Naive thymus-derived CD4-positive, alpha-beta T cell (primary cell): Measurements from ENCODE around the gene HOXD11. TPM values are rescaled to one million over a fixed set of nuclear protein-coding genes. Genes with fewer than 3 reads are reported as not detected.

ENCODE experiments used
- ATAC-seq: fragments of 150-1000 bp; cut with Tn5 transposase; 2 replicates; pipeline ENCODE4 v1.10.0; 2021; ENCODE audit warnings: mild to moderate bottlenecking, moderate library complexity
- CTCF ChIA-PET: fragments of 350-600 bp; sonication (Branson Sonifier 250); formaldehyde crosslinking; loops from one replicate; lab custom pipeline; 2021; ENCODE audit warnings: antibody characterized with exemption; lab: Charles Lee
- POLR2A ChIA-PET: fragments of 350-600 bp; sonication (Branson Sonifier 250); formaldehyde crosslinking; loops from one replicate; lab custom pipeline; 2021; ENCODE audit warnings: antibody characterized with exemption, inconsistent platforms; lab: Charles Lee
- DNase-seq, 9 donors: peaks; one replicate each; pipeline versions ENCODE4 v3.0.0 to v3.0.0-alpha.2; 2020 to 2022; ENCODE audit warnings: mixed read lengths in 1 of 9
- H3K27ac ChIP-seq: one replicate; pipeline ENCODE4 v1.7.0; 2013; ENCODE audit warnings: mild to moderate bottlenecking, low read depth, low read length, moderate library complexity
- H3K27me3 ChIP-seq, 2 donors: one replicate each; pipeline ENCODE4 v1.7.0; 2013; ENCODE audit warnings: low read length in 2 of 2, mild to moderate bottlenecking in 2 of 2, moderate library complexity in 2 of 2; ENCODE audit not compliant: control insufficient read depth in 2 of 2, insufficient read depth in 2 of 2
- H3K36me3 ChIP-seq, 3 experiments: 1 replicate in 2 of 3; 2 replicates in 1 of 3; pipeline ENCODE4 v1.7.0; 2013; ENCODE audit warnings: low read length in 3 of 3, mild to moderate bottlenecking in 3 of 3, moderate library complexity in 1 of 3; ENCODE audit not compliant: insufficient read depth in 3 of 3, control insufficient read depth in 2 of 3
- H3K4me1 ChIP-seq, 2 donors: one replicate each; pipeline ENCODE4 v1.7.0; 2013; ENCODE audit warnings: low read length in 2 of 2, mild to moderate bottlenecking in 2 of 2, moderate library complexity in 1 of 2; ENCODE audit not compliant: control insufficient read depth in 2 of 2, insufficient read depth in 2 of 2
- H3K4me3 ChIP-seq: 2 replicates; pipeline ENCODE4 v1.7.0; 2013; ENCODE audit warnings: mild to moderate bottlenecking, low read length
- H3K9me3 ChIP-seq, 3 experiments: 1 replicate in 2 of 3; 2 replicates in 1 of 3; pipeline ENCODE4 v1.7.0; 2013; ENCODE audit warnings: low read length in 3 of 3; ENCODE audit not compliant: control insufficient read depth in 2 of 3
- H3K27ac Mint-ChIP-seq, 9 donors: one replicate each; pipeline ENCODE4 v1.8.0; 2020 to 2022; ENCODE audit warnings: mixed read lengths in 9 of 9, mild to moderate bottlenecking in 8 of 9, moderate library complexity in 5 of 9, inconsistent platforms in 2 of 9
- H3K27me3 Mint-ChIP-seq, 5 donors: one replicate each; pipeline ENCODE4 v1.8.0; 2021 to 2022; ENCODE audit warnings: mixed read lengths in 5 of 5, mild to moderate bottlenecking in 1 of 5
- H3K36me3 Mint-ChIP-seq, 5 donors: one replicate each; pipeline ENCODE4 v1.8.0; 2020 to 2022; ENCODE audit warnings: mixed read lengths in 5 of 5, mild to moderate bottlenecking in 3 of 5, inconsistent platforms in 1 of 5
- H3K4me1 Mint-ChIP-seq, 7 donors: one replicate each; pipeline ENCODE4 v1.8.0; 2020 to 2022; ENCODE audit warnings: mixed read lengths in 7 of 7, mild to moderate bottlenecking in 3 of 7, inconsistent platforms in 1 of 7
- H3K4me3 Mint-ChIP-seq, 10 donors: one replicate each; pipeline ENCODE4 v1.8.0; 2020 to 2022; ENCODE audit warnings: mild to moderate bottlenecking in 10 of 10, mixed read lengths in 10 of 10, moderate library complexity in 6 of 10, inconsistent platforms in 2 of 10
- H3K9me3 Mint-ChIP-seq, 11 donors: one replicate each; pipeline ENCODE4 v1.8.0; 2020 to 2022; ENCODE audit warnings: mixed read lengths in 11 of 11, mild to moderate bottlenecking in 4 of 11, inconsistent platforms in 1 of 11, moderate library complexity in 1 of 11
- intact Hi-C, 2 donors: fragments of 100-400 bp; cut with micrococcal nuclease; formaldehyde crosslinking; loops; one replicate each; pipeline ENCODE4 v1.15.1; 2023
- polyA plus RNA-seq, 2 donors: library from polyadenylated mRNA; unstranded; fragments of 300-500 nt; fragmentation: Illumina TruSeq; gene quantifications; one replicate each; pipeline ENCODE4 v1.2.3, GENCODE V29; 2021
- total RNA-seq, 6 experiments: library from RNA in 5 of 6; stranded (reverse) in 5 of 6; gene quantifications; 1 replicate in 5 of 6; 2 replicates in 1 of 6; pipeline ENCODE4 v1.2.3 and lab custom pipeline; 2021 to 2026

Gene HOXD11
- total and polyA plus RNA-seq, 7 experiments from 2014 or later = not detected

DNA sequence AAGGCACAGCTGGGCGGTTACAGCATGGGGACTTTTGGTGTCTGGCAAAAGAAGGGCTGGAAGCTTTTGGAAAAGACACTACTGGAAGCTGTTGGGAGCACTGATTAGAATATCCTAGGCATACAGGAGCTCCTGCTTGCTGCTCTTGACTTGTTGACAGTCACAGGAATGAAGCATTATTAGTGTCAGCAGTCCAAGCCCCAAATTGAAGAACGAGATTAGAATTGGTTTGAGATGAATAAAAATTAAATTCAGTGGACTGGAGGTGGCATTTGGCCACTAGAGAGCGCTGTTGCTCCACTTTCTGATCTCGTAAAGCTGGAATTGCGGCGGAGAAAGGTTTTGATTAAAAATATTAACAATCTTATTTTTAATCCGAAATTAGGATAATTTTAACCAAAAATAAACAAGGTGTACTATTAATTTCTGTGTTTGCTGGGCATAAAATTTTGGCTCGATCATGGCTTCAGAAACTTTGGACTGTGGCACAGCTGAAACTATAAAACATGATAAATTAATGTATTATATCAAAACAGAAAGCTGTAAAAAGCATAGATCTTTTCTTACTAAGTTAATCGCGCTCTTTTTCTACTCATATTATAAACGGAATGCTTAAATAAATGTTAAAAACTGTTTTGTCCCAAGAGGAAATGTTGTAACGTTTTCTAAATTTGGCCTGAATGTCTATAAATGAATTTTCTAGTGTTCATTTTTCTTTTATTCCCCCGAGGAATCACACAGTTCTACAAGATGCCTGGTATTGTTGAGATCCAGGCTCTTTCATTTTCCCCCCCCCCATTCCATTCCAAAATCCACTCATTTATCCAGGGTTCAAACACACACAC is 20.1 kb downstream of the HOXD11 start:
- Histone ChIP-seq H3K36me3 (no peaks in the 10 kb centered on the region), H3K4me1 (peaks cover 3 to 20% of the 10 kb centered on the region in 2 donors), H3K27me3 (peaks cover 33 to 74% of the 10 kb centered on the region in 2 donors), H3K9me3 (no peaks in the 10 kb centered on the region), H3K27ac (no peak overlapping the region), H3K4me3 (no peak overlapping the region)
- peak overlapping the region in 3 of 9 donors; percentile 8 to 63 (median 62) for H3K27ac Mint-ChIP-seq
- H3K4me1 Mint-ChIP-seq = peaks cover 17 to 51% (median 41%) of the 10 kb centered on the region in 7 donors
- H3K27me3 Mint-ChIP-seq = peaks cover 71 to 80% (median 76%) of the 10 kb centered on the region in 5 donors
- peak overlapping the region in 4 of 10 donors; percentile 17 to 67 (median 38) for H3K4me3 Mint-ChIP-seq
- H3K36me3 Mint-ChIP-seq = peaks cover 0 to 5% (median 0%) of the 10 kb centered on the region in 5 donors
- ATAC-seq (peak; percentile 51), DNase-seq (peak in 8 of 9 donors; percentile 26 to 68 (median 54))
- H3K9me3 Mint-ChIP-seq = peaks cover 0 to 12% (median 1%) of the 10 kb centered on the region in 11 donors
- ChIA-PET CTCF (interaction anchor here (0.6 to 5.6 kb wide), 16 partner anchors 12 to 1035 kb away, joined by 3 to 65 read pairs (median 4); no protein-coding TSS in a partner anchor), POLR2A (interaction anchor here (0.5 to 0.9 kb wide), 3 partner anchors 24 to 1594 kb away, joined by 3 read pairs; no protein-coding TSS in a partner anchor)
- intact Hi-C loops = loop anchor here (1.0 to 10.0 kb wide), 14 partner anchors 125 to 1792 kb away; partner anchors contain the start of genes LNPK (in 1 of the 2) and SP9 (in 1 of the 2)

DNA sequence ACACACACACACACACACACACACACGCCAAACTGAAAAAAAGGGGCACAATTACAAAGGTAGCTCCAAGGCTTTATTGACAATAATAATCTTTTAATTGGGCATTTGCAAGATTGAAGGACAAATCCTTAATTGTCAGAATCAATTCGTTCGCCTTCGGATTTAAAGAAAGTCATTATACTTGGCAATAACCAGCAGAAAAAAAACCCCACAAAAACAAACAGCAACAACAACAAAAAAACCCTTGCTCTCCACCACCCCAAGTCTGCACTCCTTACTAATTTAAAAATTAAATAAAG is 20.6 kb downstream of the HOXD11 start:
- Histone ChIP-seq H3K36me3 (no peaks in the 10 kb centered on the region), H3K9me3 (no peaks in the 10 kb centered on the region), H3K27ac (no peak overlapping the region), H3K4me1 (peaks cover 3 to 14% of the 10 kb centered on the region in 2 donors), H3K27me3 (peaks cover 37 to 74% of the 10 kb centered on the region in 2 donors), H3K4me3 (no peak overlapping the region)
- ATAC-seq (no peak), DNase-seq (no peak)
- peak overlapping the region in 2 of 10 donors; percentile 11 to 67 for H3K4me3 Mint-ChIP-seq
- H3K36me3 Mint-ChIP-seq = peaks cover 0 to 5% (median 0%) of the 10 kb centered on the region in 5 donors
- CTCF ChIA-PET = interaction anchor here (0.6 to 5.6 kb wide), 10 partner anchors 16 to 1020 kb away, joined by 3 to 65 read pairs (median 3); no protein-coding TSS in a partner anchor
- peaks cover 0 to 16% (median 4%) of the 10 kb centered on the region in 11 donors for H3K9me3 Mint-ChIP-seq
- peaks cover 76 to 82% (median 81%) of the 10 kb centered on the region in 5 donors for H3K27me3 Mint-ChIP-seq
- intact Hi-C loops = loop anchor here (1.0 to 10.0 kb wide), 15 partner anchors 43 to 1793 kb away; partner anchors contain the start of genes LNPK (in 1 of the 2) and SP9 (in 1 of the 2)
- peaks cover 17 to 52% (median 42%) of the 10 kb centered on the region in 7 donors for H3K4me1 Mint-ChIP-seq
- H3K27ac Mint-ChIP-seq = peak overlapping the region in 4 of 9 donors; percentile 53 to 90 (median 70)
- POLR2A ChIA-PET = interaction anchor here (0.5 to 0.9 kb wide), 3 partner anchors 25 to 1594 kb away, joined by 3 read pairs; no protein-coding TSS in a partner anchor

DNA sequence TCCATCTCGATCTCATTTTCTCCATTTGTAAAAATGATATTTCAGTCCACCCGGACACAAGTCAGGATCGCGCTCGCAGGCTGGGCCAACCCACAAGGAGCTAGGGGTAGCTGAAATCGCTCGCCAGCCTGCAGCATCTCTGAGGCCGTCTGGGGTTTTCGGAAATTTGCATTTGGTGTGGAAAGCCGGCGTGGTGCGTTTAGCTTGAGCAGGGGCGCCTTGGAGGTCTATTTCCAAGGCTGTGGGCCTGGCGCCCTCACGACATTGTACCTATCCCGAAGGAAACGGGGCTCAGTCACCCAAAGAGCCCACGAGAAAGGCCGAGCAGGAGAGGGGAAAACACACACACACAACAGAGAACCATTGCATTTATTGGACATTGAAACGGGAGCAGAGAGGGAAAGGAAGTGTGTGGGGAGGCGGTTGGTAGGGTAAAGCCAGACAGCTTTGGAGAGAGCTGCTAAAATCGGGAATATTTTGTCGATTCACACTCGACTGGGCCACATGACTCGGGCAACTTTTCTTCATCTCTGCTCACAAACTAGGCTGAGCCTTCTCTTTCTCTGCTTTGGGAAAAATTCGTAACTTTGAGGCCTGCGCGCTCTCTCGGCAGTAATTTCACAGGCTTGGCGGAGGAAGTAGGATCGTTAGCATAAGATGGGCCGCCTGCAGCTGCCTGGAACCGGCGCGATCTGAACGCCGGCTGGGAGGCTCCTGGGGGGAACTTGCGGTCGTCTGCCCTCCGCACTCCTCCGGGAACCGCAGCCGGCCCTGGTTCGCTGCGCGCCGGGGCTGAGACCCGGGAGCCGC is 21.3 kb downstream of the HOXD11 start:
- Mint-ChIP-seq H3K9me3 (peaks cover 0 to 20% (median 4%) of the 10 kb centered on the region in 11 donors), H3K27me3 (peaks cover 80 to 87% (median 86%) of the 10 kb centered on the region in 5 donors), H3K4me3 (peak overlapping the region; percentile 12 to 75 (median 66)), H3K4me1 (peaks cover 17 to 51% (median 41%) of the 10 kb centered on the region in 7 donors), H3K27ac (peak overlapping the region in 4 of 9 donors; percentile 53 to 90 (median 70)), H3K36me3 (peaks cover 0 to 5% (median 0%) of the 10 kb centered on the region in 5 donors)
- H3K9me3 ChIP-seq = no peaks in the 10 kb centered on the region
- no peak for ATAC-seq
- H3K27ac ChIP-seq = no peak overlapping the region
- H3K4me3 ChIP-seq = no peak overlapping the region
- H3K27me3 ChIP-seq = peaks cover 39 to 78% of the 10 kb centered on the region in 2 donors
- POLR2A ChIA-PET = interaction anchor here (0.9 kb wide), 2 partner anchors 26 to 328 kb away, joined by 3 read pairs; no protein-coding TSS in a partner anchor
- CTCF ChIA-PET = interaction anchor here (0.6 to 5.6 kb wide), 9 partner anchors 15 to 1019 kb away, joined by 3 to 65 read pairs (median 3); no protein-coding TSS in a partner anchor
- peaks cover 3 to 9% of the 10 kb centered on the region in 2 donors for H3K4me1 ChIP-seq
- peak in 1 of 9 donors; percentile 20 for DNase-seq
- intact Hi-C loops = loop anchor here (2.0 to 10.0 kb wide), 6 partner anchors 44 to 1794 kb away; partner anchors contain the start of genes LNPK (in 1 of the 2) and SP9 (in 1 of the 2)
- H3K36me3 ChIP-seq = no peaks in the 10 kb centered on the region

DNA sequence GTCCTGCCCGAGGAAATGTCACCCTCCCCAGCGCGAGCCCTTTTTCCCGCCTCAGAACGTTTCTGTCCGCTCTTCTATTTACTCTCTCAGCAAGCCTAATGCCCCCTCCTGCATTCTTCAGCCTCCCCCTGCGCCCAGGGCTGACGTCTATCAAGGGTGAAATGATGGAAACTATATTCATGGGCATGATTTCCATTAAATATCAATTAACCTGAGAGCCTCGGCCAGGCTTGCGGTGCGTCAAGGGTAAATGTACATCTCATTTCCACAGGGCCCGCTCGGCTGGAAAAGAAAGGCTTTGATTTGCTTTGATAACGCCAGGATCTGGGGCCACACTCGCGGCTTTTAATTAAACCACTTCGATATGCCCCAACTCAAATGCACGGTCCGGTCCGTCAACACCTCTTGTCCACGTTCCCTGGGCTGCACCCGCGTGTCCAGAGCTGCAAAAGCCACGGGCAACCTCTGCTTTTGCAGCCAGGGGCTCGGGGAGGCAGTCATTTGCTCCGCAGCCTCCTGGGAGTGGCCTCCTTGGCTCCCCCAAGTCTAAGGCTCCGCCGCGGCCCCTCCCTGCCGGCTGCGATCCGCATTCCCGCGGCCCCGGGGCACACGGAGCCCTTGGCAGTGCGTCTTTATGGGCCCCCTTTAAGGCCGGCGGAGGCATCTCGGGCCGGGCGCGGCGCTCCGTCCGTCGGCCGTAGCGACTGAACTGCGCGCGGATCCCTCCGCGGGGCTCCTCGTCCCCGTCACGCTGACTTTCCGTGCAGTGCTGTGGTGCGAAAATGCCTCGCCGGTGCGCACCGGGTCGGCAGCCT is 22.1 kb downstream of the HOXD11 start, which contains the start of gene HOXD8:
TSS of gene HOXD8 (plus strand) at position 724 of the 815 bp plus-strand sequence. CDS start 662 bp downstream, outside the sequence.
- Histone ChIP-seq H3K27me3 (peaks cover 39 to 74% of the 10 kb centered on the region in 2 donors), H3K9me3 (no peaks in the 10 kb centered on the region), H3K4me3 (no peak within 1 kb of the TSS), H3K4me1 (peaks cover 3 to 6% of the 10 kb centered on the region in 2 donors), H3K36me3 (no peaks in the 10 kb centered on the region), H3K27ac (no peak within 1 kb of the TSS)
- Mint-ChIP-seq H3K27ac (peak within 1 kb of the TSS in 4 of 9 donors; percentile 25 to 90 (median 70)), H3K4me1 (peaks cover 17 to 45% (median 34%) of the 10 kb centered on the region in 7 donors), H3K36me3 (peaks cover 0 to 5% (median 0%) of the 10 kb centered on the region in 5 donors), H3K27me3 (peaks cover 80 to 87% (median 86%) of the 10 kb centered on the region in 5 donors), H3K4me3 (peak within 1 kb of the TSS; percentile 42 to 82 (median 69)), H3K9me3 (peaks cover 0 to 28% (median 5%) of the 10 kb centered on the region in 11 donors)
- POLR2A ChIA-PET = no interaction called here
- intact Hi-C loops = loop anchor here (2.0 to 10.0 kb wide), 6 partner anchors 44 to 1794 kb away; partner anchors contain the start of genes LNPK (in 1 of the 2) and SP9 (in 1 of the 2)
- CTCF ChIA-PET = interaction anchor here (2.8 to 5.6 kb wide), 2 partner anchors 325 to 522 kb away, joined by 27 to 65 read pairs; no protein-coding TSS in a partner anchor
- DNase-seq = peak in 1 of 9 donors; percentile 27
- ATAC-seq = no peak

DNA sequence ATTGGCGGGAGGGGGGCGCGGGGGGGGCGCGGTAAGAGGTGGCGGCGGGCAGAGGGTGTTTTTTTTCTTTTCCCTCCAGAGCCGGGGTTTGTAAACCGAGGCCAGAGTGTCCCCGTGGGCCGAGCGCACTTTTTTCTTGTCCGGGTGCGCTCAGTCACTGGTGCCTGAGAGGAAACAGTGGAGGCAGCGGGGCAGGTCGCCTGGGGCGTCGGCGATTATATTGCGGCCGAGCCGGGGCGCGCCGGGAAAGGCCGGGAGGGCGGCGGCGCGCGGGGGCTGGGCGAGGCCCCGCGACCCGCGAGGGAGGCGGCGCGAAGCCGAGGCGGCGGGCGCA is 22.7 kb downstream of the HOXD11 start:
- Mint-ChIP-seq H3K27me3 (peaks cover 80 to 87% (median 86%) of the 10 kb centered on the region in 5 donors), H3K4me1 (peaks cover 17 to 45% (median 34%) of the 10 kb centered on the region in 7 donors), H3K9me3 (peaks cover 0 to 28% (median 5%) of the 10 kb centered on the region in 11 donors), H3K4me3 (peak overlapping the region in 6 of 10 donors; percentile 45 to 75 (median 58)), H3K27ac (no peak overlapping the region), H3K36me3 (peaks cover 0 to 5% (median 0%) of the 10 kb centered on the region in 5 donors)
- Histone ChIP-seq H3K27me3 (peaks cover 43 to 69% of the 10 kb centered on the region in 2 donors), H3K9me3 (no peaks in the 10 kb centered on the region), H3K27ac (no peak overlapping the region), H3K4me1 (peaks cover 3 to 6% of the 10 kb centered on the region in 2 donors), H3K36me3 (no peaks in the 10 kb centered on the region), H3K4me3 (no peak overlapping the region)
- ChIA-PET CTCF (interaction anchor here (5.6 kb wide), 1 partner anchor 325 kb away, joined by 65 read pairs; no protein-coding TSS in a partner anchor), POLR2A (no interaction called here)
- DNase-seq (peak in 1 of 9 donors; percentile 22), ATAC-seq (peak; percentile 12)
- intact Hi-C loops = loop anchor here (2.0 to 10.0 kb wide), 10 partner anchors 32 to 1795 kb away; partner anchors contain the start of genes HOXD12 (in 1 of the 2), LNPK (in 1 of the 2) and SP9 (in 1 of the 2)
